ENCODE results near the gene PHF13. TPM values are rescaled to one million over a fixed set of nuclear protein-coding genes. Genes with fewer than 3 reads are reported as not detected.
"Not testable (repeated sequence)": the region's sequence is repeated elsewhere in the genome, so short reads cannot be mapped to it uniquely, and the experiment has no call there.

The PHF13 gene
- total and polyA plus RNA-seq, 10 donors, result 3.4 to 14.0 (median 9.2) TPM

GRCh38 chr1:6660415-6661049, 47.0 kb downstream of the PHF13 start:
- no peaks in the 10 kb centered on the region for H3K27me3 ChIP-seq (replicated peaks in 1 of 7)
- 80 to 92% (median 90%) methylated on average over 7 of the region's 7 CpGs for whole genome bisulfite sequencing, 5 donors
- DNase-seq, result no peak
- H3K9me3 ChIP-seq, result no peaks in the 10 kb centered on the region
- H3K4me3 ChIP-seq, result no peak overlapping the region
- peaks cover 0 to 52% (median under 1%) of the 10 kb centered on the region in 6 donors for H3K36me3 ChIP-seq
- H3K4me1 ChIP-seq, result no peaks in the 10 kb centered on the region
- intact Hi-C loops (cut with DNase I; ENCODE audit: low total_unique reads), result no loop called here
- TF ChIP-seq, protein P1, sequence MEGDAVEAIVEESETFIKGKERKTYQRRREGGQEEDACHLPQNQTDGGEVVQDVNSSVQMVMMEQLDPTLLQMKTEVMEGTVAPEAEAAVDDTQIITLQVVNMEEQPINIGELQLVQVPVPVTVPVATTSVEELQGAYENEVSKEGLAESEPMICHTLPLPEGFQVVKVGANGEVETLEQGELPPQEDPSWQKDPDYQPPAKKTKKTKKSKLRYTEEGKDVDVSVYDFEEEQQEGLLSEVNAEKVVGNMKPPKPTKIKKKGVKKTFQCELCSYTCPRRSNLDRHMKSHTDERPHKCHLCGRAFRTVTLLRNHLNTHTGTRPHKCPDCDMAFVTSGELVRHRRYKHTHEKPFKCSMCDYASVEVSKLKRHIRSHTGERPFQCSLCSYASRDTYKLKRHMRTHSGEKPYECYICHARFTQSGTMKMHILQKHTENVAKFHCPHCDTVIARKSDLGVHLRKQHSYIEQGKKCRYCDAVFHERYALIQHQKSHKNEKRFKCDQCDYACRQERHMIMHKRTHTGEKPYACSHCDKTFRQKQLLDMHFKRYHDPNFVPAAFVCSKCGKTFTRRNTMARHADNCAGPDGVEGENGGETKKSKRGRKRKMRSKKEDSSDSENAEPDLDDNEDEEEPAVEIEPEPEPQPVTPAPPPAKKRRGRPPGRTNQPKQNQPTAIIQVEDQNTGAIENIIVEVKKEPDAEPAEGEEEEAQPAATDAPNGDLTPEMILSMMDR (IDR thresholded peaks at IDR 0.05 in 8 of 11, conservative IDR thresholded peaks at IDR 0.05 in 3 of 11), result no peak
- H3K27ac ChIP-seq, result no peak overlapping the region

GRCh38 chr1:6662468-6662867, 48.9 kb downstream of the PHF13 start:
- H3K27me3 ChIP-seq (replicated peaks in 1 of 7); H3K27ac ChIP-seq; H3K4me3 ChIP-seq; H3K9me3 ChIP-seq; DNase-seq; intact Hi-C loops (cut with DNase I; ENCODE audit: low total_unique reads): not testable (repeated sequence)
- Histone ChIP-seq H3K4me1 (peaks cover 0 to 11% (median 0%) of the 10 kb centered on the region in 6 donors), H3K36me3 (peaks cover 0 to 62% (median 14%) of the 10 kb centered on the region in 6 donors)
- WGBS, 5 donors, result 94 to 99% (median 97%) methylated on average over 7 of the region's 7 CpGs

GRCh38 chr1:6666696-6667095, 53.2 kb downstream of the PHF13 start:
- peaks cover 0 to 78% (median 21%) of the 10 kb centered on the region in 6 donors for H3K36me3 ChIP-seq
- intact Hi-C loops (cut with DNase I; ENCODE audit: low total_unique reads), result no loop called here
- H3K27ac ChIP-seq, result peak overlapping the region in 4 of 8 donors; percentile 6 to 54 (median 32)
- no peak overlapping the region for H3K4me3 ChIP-seq
- H3K27me3 ChIP-seq (replicated peaks in 1 of 7), result no peaks in the 10 kb centered on the region
- peaks cover 0 to 12% (median 0%) of the 10 kb centered on the region in 6 donors for H3K4me1 ChIP-seq
- TF ChIP-seq POLR2A (IDR thresholded peaks at IDR 0.05) (no peak), POLR2AphosphoS5 (IDR thresholded peaks at IDR 0.05) (no peak)
- TF ChIP-seq, protein P1 (IDR thresholded peaks at IDR 0.05 in 8 of 11, conservative IDR thresholded peaks at IDR 0.05 in 3 of 11), result no peak
- 89 to 94% (median 92%) methylated on average over 5 of the region's 5 CpGs for WGBS, 5 donors
- no peak for DNase-seq
- no peaks in the 10 kb centered on the region for H3K9me3 ChIP-seq

DNA sequence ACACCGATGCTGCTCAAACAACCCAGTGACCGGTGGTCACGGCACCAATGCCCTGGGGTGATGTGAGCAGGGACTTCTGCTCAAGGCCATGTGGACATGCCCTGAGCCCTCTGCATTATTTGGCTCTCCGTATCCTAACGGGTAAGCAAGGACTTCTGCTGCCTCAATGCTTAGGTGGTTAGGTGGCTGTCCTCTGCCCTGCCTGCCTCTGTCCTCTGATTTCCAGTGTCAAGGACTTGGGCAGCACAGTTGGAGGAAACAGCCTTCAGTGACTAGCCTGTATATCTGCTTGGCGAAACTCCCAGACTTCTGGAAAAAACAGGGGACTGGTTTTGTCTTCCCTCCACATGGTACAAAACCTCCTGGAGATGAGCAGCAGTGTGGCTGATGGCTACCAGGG, 53.6 kb downstream of the PHF13 start:
- Histone ChIP-seq H3K36me3 (peaks cover 0 to 80% (median 22%) of the 10 kb centered on the region in 6 donors), H3K27ac (peak overlapping the region in 4 of 8 donors; percentile 6 to 54 (median 32)), H3K9me3 (no peaks in the 10 kb centered on the region), H3K4me3 (no peak overlapping the region), H3K27me3 (replicated peaks in 1 of 7) (no peaks in the 10 kb centered on the region), H3K4me1 (peaks cover 0 to 12% (median 0%) of the 10 kb centered on the region in 6 donors)
- intact Hi-C loops (cut with DNase I; ENCODE audit: low total_unique reads), result no loop called here
- WGBS, 5 donors, result 76 to 93% (median 82%) methylated on average over 4 to 6 of the region's 6 CpGs
- TF ChIP-seq POLR2AphosphoS5 (IDR thresholded peaks at IDR 0.05) (peak in 1 of 3 donors; percentile 40), POLR2A (IDR thresholded peaks at IDR 0.05) (no peak)
- TF ChIP-seq, protein P1 (IDR thresholded peaks at IDR 0.05 in 8 of 11, conservative IDR thresholded peaks at IDR 0.05 in 3 of 11), result no peak
- no peak for DNase-seq
